ENCODE results near the gene SPIN4.
A peak's percentile ranks its signal among the peaks of the same experiment; 100 is the strongest.
"Not testable (repeated sequence)": the region's sequence is repeated elsewhere in the genome, so short reads cannot be mapped to it uniquely, and the experiment has no call there.

SPIN4 gene

GRCh38 chrX:63350941-63351616 lies at the start of gene SPIN4:
TSS of gene SPIN4 (minus strand) at chrX:63351332. CDS start at chrX:63350819, 513 bp downstream.
- DNase-seq = peak; percentile 71 to 78

GRCh38 chrX:63400340-63400739 lies 49.2 kb upstream of the SPIN4 start:
- DNase-seq = no peak

DNA sequence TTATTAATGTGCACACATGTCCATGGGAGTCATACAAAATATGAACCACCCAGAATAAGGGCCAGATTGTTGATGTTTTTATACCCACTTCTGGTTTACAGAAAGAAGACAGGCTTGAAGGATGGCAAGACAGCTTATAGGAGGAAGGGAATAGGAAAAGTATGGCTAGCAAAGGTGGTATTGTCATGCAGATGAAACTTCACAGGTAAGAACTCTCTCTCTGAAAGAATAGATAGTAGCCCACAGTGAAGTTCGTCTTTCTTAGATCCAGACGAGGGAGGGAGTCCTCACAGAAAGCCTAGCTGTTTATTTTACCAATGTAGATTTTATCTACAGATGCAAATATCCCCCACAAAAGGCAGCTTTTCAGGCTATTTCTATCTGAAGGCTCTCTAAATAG lies 43.7 kb upstream of the SPIN4 start:
- DNase-seq = no peak

GRCh38 chrX:63393094-63393493 lies 42.0 kb upstream of the SPIN4 start:
- DNase-seq = not testable (repeated sequence)

- DNase-seq = no peak
Measured at GRCh38 chrX:63387411-63387810, 36.3 kb upstream of the SPIN4 start.

DNA sequence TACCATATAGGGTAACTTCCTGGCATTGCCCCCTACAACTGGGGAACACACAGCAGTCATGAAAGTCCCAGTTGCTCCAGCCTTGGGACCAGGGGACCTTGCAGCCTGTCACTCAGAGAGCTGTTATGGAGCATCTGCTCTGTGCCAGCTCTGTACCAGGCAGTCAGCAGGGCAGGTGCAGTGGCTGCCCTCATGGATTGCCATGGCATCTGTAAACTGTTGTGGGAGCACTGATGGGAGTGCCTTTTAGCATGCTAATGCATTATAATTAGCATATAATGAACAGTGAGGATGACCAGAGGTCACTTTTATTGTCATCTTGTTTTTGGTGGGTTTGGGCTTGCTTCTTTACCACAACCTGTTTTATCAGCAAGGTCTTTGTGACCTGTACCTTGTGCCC lies 33.1 kb upstream of the SPIN4 start:
- DNase-seq = not testable (repeated sequence)

- not testable (repeated sequence) for DNase-seq
Measured at GRCh38 chrX:63373012-63373411, 21.9 kb upstream of the SPIN4 start.

GRCh38 chrX:63367699-63368098 lies 16.6 kb upstream of the SPIN4 start:
- not testable (repeated sequence) for DNase-seq

DNA sequence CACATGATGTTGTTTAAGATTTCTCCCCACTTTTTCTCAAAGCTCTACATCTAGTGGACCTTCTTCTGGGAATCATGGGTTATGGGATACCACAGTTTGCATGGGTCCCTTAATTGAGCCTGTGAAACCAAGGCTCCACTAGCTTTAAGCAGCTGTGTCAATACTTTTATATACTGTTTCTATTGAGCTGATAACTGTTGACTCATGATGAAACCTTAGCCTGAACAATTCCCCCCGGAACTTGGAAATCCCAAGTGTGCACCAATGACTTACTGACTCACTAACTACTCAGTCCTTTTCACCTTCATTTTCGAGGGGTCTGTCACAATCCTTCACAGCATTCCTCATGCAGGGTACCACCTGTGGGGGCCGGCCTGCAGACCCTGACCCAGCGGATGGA lies 12.7 kb upstream of the SPIN4 start:
- DNase-seq = no peak

GRCh38 chrX:63361494-63361893 lies 10.4 kb upstream of the SPIN4 start:
- no peak for DNase-seq

DNA sequence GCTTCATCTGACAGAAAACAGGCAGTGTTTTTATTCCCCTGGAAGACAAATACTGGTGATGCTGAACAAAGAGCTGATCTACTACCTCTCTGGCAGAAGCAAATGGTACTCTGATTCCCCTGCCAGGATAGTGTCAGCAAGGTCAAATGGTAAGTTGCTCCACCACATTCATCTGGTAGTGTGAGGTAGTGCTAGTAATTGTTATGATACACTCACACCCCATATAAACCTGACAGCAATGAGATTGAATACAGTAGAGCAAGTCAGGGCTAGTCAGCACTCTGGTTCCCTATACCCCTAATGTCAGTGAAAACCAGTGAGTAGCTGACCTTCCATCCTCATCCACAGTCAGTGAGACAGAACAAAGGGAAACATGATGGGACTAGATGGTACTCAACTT lies 3.4 kb upstream of the SPIN4 start:
- no peak for DNase-seq

DNA sequence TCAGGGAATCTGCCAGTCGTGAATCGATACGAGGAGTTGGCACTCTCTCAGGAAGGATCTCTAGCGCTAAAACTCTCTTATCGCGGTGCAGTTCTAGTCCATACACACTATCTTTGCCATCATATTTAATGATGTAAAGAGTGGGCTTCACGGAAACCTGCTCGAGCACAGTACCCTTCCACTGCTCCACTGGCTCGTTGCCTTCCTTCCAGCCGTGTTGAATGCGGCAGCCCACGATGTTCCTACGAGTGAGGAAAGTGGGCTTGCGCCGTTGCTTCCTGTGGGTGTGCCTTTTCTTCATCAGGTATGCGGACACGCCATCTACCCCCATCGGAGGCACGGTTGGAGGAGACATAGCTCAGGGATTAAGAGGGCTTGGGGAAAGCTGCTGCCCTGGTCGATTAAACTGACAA lies 661 bp downstream of the SPIN4 start:
- peak; percentile 12 to 13 for DNase-seq

- no peak for DNase-seq
Measured at GRCh38 chrX:63349307-63349706, 1.8 kb downstream of the SPIN4 start.

GRCh38 chrX:63330681-63331080 lies 20.5 kb downstream of the SPIN4 start:
- DNase-seq = peak; percentile 0 to 4

GRCh38 chrX:63327788-63328187 lies 23.3 kb downstream of the SPIN4 start:
- no peak for DNase-seq

DNA sequence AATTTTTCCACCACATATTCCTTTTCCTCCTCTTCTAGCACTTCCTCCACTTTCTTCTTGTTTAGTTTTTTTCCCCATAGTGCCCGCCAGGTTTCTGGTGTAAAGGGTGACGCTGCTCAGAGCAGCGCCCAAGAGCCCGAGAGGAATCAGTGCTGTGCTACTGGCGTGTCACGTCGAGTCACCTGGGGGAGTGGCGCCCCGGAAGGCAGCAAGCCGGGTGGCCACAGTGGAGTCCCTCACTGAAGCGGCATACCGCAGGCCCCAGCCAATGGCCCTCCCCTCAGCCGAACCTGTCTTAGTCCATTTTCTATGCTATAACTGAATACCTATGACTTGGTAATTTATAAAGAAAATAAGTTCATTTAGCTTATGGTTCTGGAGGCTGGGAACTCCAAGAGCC lies 51.5 kb downstream of the SPIN4 start:
- DNase-seq = no peak

Measured in activated CD4-positive, alpha-beta T cell treated with anti-CD3 and anti-CD28 coated beads, Interleukin-2, amount 50 U/mL, for 48 hours (primary cell).